ENCODE results near the gene SLC25A21.

The SLC25A21 gene

DNA sequence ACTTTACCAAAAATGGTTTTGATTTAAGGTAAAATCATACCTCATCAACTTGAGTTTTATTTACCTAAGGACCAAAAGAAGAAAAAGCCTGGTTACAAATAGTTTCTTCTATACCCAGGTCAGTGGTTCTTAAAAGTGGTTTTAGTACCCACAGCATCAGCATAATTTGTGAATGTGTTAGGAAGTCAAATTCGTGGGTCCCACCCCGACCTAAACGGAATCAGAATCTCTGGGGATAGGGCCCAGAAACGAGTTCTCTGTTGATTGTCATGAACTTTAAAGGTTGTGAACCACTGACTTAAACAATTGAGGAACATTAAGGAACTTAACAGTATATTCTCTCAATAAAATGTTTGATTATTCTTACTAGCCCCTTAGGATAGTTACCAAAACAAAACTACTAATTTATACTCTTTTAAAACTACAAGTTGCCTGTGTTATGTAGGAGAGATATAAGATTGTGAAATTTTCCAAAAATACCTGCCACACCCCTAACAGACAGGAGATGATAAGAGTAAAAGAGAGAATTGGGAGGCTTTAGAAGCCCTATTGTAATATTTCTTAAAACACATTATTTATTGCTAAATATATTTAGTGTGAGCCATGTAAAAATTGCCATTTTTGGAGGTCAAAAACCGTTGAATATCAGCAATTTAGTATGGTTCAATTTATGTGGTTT is 669 bp upstream of the SLC25A21 start:
- TF ChIP-seq TEAD4 (IDR thresholded peaks at IDR 0.05): no peak
- TF ChIP-seq, protein P1, sequence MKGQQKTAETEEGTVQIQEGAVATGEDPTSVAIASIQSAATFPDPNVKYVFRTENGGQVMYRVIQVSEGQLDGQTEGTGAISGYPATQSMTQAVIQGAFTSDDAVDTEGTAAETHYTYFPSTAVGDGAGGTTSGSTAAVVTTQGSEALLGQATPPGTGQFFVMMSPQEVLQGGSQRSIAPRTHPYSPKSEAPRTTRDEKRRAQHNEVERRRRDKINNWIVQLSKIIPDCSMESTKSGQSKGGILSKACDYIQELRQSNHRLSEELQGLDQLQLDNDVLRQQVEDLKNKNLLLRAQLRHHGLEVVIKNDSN (IDR thresholded peaks at IDR 0.05): no peak
- no peak for TF ChIP-seq FOXM1 (IDR thresholded peaks at IDR 0.05; ENCODE audit: borderline replicate concordance, low read depth)
- TF ChIP-seq TAF1 (IDR thresholded peaks at IDR 0.05; ENCODE audit: low read depth): no peak
- no peak for TF ChIP-seq CEBPB (IDR thresholded peaks at IDR 0.05)

DNA sequence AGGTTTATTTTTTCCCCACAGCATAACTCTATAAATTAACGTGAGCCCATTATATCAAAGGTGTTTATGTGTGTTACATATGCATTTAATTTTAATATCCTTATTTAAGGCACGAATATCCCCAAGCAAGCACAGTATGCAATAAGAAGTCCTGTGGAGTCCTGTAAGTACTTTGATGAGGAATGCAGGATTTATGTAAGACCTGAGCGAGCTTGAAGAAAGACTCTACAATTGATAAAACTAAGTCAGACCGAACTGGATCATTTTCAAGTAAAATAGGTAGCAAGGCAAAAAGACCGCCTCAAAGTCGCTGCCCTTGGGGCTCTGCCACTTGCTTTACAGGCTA is 755 bp downstream of the SLC25A21 start:
- TF ChIP-seq FOXM1 (IDR thresholded peaks at IDR 0.05; ENCODE audit: borderline replicate concordance, low read depth) (no peak), NFIC (IDR thresholded peaks at IDR 0.05) (no peak), TAF1 (IDR thresholded peaks at IDR 0.05; ENCODE audit: low read depth) (no peak), ZBTB7A (IDR thresholded peaks at IDR 0.05; ENCODE audit: low read depth) (no peak), CEBPB (IDR thresholded peaks at IDR 0.05) (no peak), RAD21 (IDR thresholded peaks at IDR 0.05; ENCODE audit: low read depth) (no peak), YY1 (IDR thresholded peaks at IDR 0.05; ENCODE audit: low read depth) (no peak), CREB1 (IDR thresholded peaks at IDR 0.05; ENCODE audit: low read depth) (no peak), EGR1 (IDR thresholded peaks at IDR 0.05) (no peak)
- TF ChIP-seq, protein P2, sequence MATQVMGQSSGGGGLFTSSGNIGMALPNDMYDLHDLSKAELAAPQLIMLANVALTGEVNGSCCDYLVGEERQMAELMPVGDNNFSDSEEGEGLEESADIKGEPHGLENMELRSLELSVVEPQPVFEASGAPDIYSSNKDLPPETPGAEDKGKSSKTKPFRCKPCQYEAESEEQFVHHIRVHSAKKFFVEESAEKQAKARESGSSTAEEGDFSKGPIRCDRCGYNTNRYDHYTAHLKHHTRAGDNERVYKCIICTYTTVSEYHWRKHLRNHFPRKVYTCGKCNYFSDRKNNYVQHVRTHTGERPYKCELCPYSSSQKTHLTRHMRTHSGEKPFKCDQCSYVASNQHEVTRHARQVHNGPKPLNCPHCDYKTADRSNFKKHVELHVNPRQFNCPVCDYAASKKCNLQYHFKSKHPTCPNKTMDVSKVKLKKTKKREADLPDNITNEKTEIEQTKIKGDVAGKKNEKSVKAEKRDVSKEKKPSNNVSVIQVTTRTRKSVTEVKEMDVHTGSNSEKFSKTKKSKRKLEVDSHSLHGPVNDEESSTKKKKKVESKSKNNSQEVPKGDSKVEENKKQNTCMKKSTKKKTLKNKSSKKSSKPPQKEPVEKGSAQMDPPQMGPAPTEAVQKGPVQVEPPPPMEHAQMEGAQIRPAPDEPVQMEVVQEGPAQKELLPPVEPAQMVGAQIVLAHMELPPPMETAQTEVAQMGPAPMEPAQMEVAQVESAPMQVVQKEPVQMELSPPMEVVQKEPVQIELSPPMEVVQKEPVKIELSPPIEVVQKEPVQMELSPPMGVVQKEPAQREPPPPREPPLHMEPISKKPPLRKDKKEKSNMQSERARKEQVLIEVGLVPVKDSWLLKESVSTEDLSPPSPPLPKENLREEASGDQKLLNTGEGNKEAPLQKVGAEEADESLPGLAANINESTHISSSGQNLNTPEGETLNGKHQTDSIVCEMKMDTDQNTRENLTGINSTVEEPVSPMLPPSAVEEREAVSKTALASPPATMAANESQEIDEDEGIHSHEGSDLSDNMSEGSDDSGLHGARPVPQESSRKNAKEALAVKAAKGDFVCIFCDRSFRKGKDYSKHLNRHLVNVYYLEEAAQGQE (IDR thresholded peaks at IDR 0.05; ENCODE audit: low read depth): no peak
- TF ChIP-seq, protein P1 (IDR thresholded peaks at IDR 0.05): no peak
- TF ChIP-seq, protein P3, sequence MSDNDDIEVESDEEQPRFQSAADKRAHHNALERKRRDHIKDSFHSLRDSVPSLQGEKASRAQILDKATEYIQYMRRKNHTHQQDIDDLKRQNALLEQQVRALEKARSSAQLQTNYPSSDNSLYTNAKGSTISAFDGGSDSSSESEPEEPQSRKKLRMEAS (IDR thresholded peaks at IDR 0.05): no peak

DNA sequence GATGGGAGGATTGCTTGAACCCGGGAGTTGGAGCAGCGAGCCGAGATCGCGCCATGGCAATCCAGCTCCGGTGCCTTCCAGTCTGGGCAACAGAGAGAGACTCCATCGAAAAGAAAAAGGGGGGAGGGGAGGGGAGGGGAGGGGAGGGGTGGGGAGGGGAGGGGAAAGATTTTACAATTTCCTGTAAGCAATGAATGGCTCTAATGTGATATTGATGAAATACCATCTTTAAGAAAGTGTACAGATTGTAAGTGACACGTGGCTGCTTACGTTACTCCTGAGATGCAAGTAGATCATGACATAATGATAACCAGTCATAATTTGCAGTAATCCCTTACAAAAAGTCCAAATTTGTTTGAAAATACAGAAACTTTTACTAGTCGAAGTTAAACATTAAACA is 1.4 kb downstream of the SLC25A21 start:
- TF ChIP-seq EP300 (IDR thresholded peaks at IDR 0.05; ENCODE audit: borderline replicate concordance) (no peak), TAF1 (IDR thresholded peaks at IDR 0.05; ENCODE audit: low read depth) (no peak), NFIC (IDR thresholded peaks at IDR 0.05) (no peak), CEBPB (IDR thresholded peaks at IDR 0.05) (no peak), RAD21 (IDR thresholded peaks at IDR 0.05; ENCODE audit: low read depth) (no peak)
- TF ChIP-seq, protein P1 (IDR thresholded peaks at IDR 0.05): no peak

DNA sequence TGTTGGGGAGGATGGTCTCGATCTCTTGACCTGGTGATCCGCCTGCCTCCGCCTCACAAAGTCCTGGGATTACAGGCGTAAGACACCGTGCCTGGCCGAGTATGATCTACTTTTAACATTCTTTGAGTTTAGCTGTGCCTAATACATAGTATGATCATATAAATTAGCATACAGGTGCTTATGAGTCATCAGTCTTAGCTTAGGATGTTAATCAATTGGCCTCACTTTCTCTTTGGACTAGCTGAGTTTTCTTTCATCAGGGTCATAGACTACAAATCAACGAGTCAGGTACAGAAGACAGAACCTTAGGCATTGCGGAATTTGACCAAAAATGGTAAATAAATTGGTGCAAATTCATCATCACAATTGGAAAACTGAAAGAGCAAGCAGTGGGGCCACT is 2.2 kb downstream of the SLC25A21 start:
- TF ChIP-seq TEAD4 (IDR thresholded peaks at IDR 0.05): no peak
- no peak for TF ChIP-seq RAD21 (IDR thresholded peaks at IDR 0.05; ENCODE audit: low read depth)
- TF ChIP-seq YY1 (IDR thresholded peaks at IDR 0.05; ENCODE audit: low read depth): no peak
- TF ChIP-seq EP300 (IDR thresholded peaks at IDR 0.05; ENCODE audit: borderline replicate concordance): no peak
- TF ChIP-seq, protein P3 (IDR thresholded peaks at IDR 0.05): no peak

DNA sequence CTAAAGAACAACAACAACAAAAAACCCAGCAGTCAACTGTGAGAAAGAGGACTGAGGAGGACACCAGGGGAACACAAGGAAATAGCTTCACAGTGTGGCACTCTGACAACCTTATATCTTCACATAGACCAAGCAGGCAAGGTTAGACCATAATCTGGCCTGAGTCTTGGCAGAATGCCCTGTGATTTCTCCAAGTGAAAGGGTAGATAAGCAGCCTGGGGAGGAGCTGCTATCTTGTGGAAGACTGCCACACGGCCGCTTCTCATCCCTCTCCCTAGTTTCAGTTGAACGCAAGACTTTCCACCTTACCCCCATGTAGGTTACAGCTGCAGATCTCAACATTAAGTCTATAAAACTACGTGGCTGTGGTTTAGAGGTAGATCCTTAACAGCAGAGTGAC is 3.7 kb downstream of the SLC25A21 start:
- TF ChIP-seq YY1 (IDR thresholded peaks at IDR 0.05; ENCODE audit: low read depth) (no peak), EP300 (IDR thresholded peaks at IDR 0.05; ENCODE audit: borderline replicate concordance) (no peak), TCF12 (IDR thresholded peaks at IDR 0.05; ENCODE audit: low read depth) (no peak), ZBTB7A (IDR thresholded peaks at IDR 0.05; ENCODE audit: low read depth) (no peak), FOXM1 (IDR thresholded peaks at IDR 0.05; ENCODE audit: borderline replicate concordance, low read depth) (no peak)
- TF ChIP-seq, protein P2 (IDR thresholded peaks at IDR 0.05; ENCODE audit: low read depth): no peak
